Endothelial cell of umbilical vein (primary cell): Measurements from ENCODE around the gene CAMSAP1. TPM values are rescaled to one million over a fixed set of nuclear protein-coding genes. Genes with fewer than 3 reads are reported as not detected.

Experiments
- BruUV-seq: library from RNA; stranded (reverse); fragments of 400-500 nt; replicated peaks from 2 replicates; lab custom pipeline; 2021; lab: Mats Ljungman, UMichigan
- CTCF ChIA-PET: fragments of 300-600, 350-600 bp; sonication (Branson Sonifier 250); formaldehyde crosslinking; loops from one replicate; lab custom pipeline; 2021; ENCODE audit warnings: antibody characterized with exemption, inconsistent platforms; lab: Charles Lee
- POLR2A ChIA-PET: fragments of 300-600, 350-600 bp; sonication (Branson Sonifier 250); formaldehyde crosslinking; loops from one replicate; lab custom pipeline; 2021; ENCODE audit warnings: antibody characterized with exemption, inconsistent platforms; lab: Charles Lee
- DNase-seq: peaks from one replicate; pipeline ENCODE4 v3.0.0-alpha.2; 2011; ENCODE audit warnings: low read depth, low spot score
- FAIRE-seq: peaks from 2 replicates; lab custom pipeline; 2011; peaks lifted over from hg19 to GRCh38; lab: Jason Lieb, UNC
- H2AFZ ChIP-seq: 2 replicates; pipeline ENCODE4 v1.6.0; 2012; ENCODE audit warnings: low read depth, low read length, control low read depth, inconsistent platforms
- H3K27ac ChIP-seq: 2 replicates; pipeline ENCODE4 v1.5.1; 2011; ENCODE audit warnings: low read depth, mild to moderate bottlenecking, control low read depth, low read length, moderate library complexity; ENCODE audit not compliant: insufficient read depth
- H3K27me3 ChIP-seq, 2 experiments: 2 replicates each; pipeline versions ENCODE4 v1.6.0 to v1.6.1; 2011; ENCODE audit warnings: low read length in 2 of 2, mixed read lengths in 1 of 2; ENCODE audit not compliant: control insufficient read depth in 2 of 2, insufficient read depth in 2 of 2
- H3K36me3 ChIP-seq, 2 experiments: 2 replicates in 1 of 2; 3 replicates in 1 of 2; pipeline ENCODE4 v1.5.1; 2011; ENCODE audit warnings: low read length in 2 of 2, mild to moderate bottlenecking in 1 of 2, moderate library complexity in 1 of 2; ENCODE audit not compliant: control insufficient read depth in 2 of 2, insufficient read depth in 2 of 2; ENCODE audit errors: extremely low read depth in 1 of 2
- H3K4me1 ChIP-seq: 3 replicates; pipeline ENCODE4 v1.5.1; 2011; ENCODE audit warnings: mild to moderate bottlenecking, low read length; ENCODE audit not compliant: control insufficient read depth, insufficient read depth; ENCODE audit errors: extremely low read depth
- H3K4me2 ChIP-seq: 2 replicates; pipeline ENCODE4 v1.6.1; 2011; ENCODE audit warnings: low read length, control low read depth, mixed read lengths; ENCODE audit not compliant: insufficient read depth
- H3K4me3 ChIP-seq, 3 experiments: fragments of 200-600 bp in 1 of 3; sonication (generic), shearing (Covaris generic) in 1 of 3; replicated peaks in 1 of 3; 2 replicates each; pipeline ENCODE4 v1.5.1; 2011 to 2016; ENCODE audit warnings: control low read depth in 3 of 3, low read length in 3 of 3, mild to moderate bottlenecking in 2 of 3, inconsistent platforms in 1 of 3, low read depth in 1 of 3, moderate library complexity in 1 of 3; ENCODE audit not compliant: insufficient read depth in 1 of 3
- H3K79me2 ChIP-seq: 2 replicates; pipeline ENCODE4 v1.6.0; 2012; ENCODE audit warnings: low read length, inconsistent platforms; ENCODE audit not compliant: control insufficient read depth, insufficient read depth
- H3K9ac ChIP-seq: replicated peaks from 2 replicates; pipeline ENCODE3; 2011; ENCODE audit warnings: low read length, control low read depth; ENCODE audit not compliant: insufficient read depth; ENCODE audit errors: extremely low read depth
- H3K9me1 ChIP-seq: replicated peaks from 3 replicates; pipeline ENCODE4 v1.6.0; 2011; ENCODE audit warnings: mild to moderate bottlenecking, low read length; ENCODE audit not compliant: control insufficient read depth, insufficient read depth; ENCODE audit errors: extremely low read depth
- H3K9me3 ChIP-seq: replicated peaks from 2 replicates; pipeline ENCODE4 v1.5.1; 2012; ENCODE audit warnings: low read length, inconsistent platforms; ENCODE audit not compliant: control insufficient read depth, insufficient read depth
- H4K20me1 ChIP-seq: replicated peaks from 2 replicates; pipeline ENCODE3; 2011; ENCODE audit warnings: mild to moderate bottlenecking, low read length; ENCODE audit not compliant: control insufficient read depth, insufficient read depth; ENCODE audit errors: extremely low read depth
- EZH2 ChIP-seq: IDR thresholded peaks from 2 replicates; pipeline ENCODE4 v1.6.1; 2012; ENCODE audit warnings: borderline replicate concordance, low read depth, mild to moderate bottlenecking, moderate library complexity, low read length, inconsistent platforms; ENCODE audit not compliant: severe bottlenecking
- FOS ChIP-seq: IDR thresholded peaks from 2 replicates; pipeline ENCODE4 v1.6.1; 2011; ENCODE audit warnings: mild to moderate bottlenecking, low read length, moderate library complexity, borderline replicate concordance; ENCODE audit not compliant: insufficient read depth
- GATA2 ChIP-seq: IDR thresholded peaks from 2 replicates; pipeline ENCODE4 v1.7.0; 2011; ENCODE audit warnings: low read depth, mild to moderate bottlenecking, moderate library complexity, mixed read lengths, low read length; ENCODE audit not compliant: insufficient read length, insufficient read depth
- JUN ChIP-seq: IDR thresholded peaks from 2 replicates; pipeline ENCODE4 v1.6.1; 2011; ENCODE audit warnings: borderline replicate concordance, low read depth; ENCODE audit not compliant: insufficient read length, insufficient read depth
- MYC ChIP-seq: IDR thresholded peaks from one replicate; pipeline ENCODE4 v1.6.1; 2011; ENCODE audit warnings: mild to moderate bottlenecking, low read depth, low read length
- POLR2A ChIP-seq: IDR thresholded peaks from 2 replicates; pipeline ENCODE4 v1.6.1; 2012; ENCODE audit warnings: low read depth, mild to moderate bottlenecking, control low read depth, low read length
- POLR2AphosphoS5 ChIP-seq: IDR thresholded peaks from 2 replicates; pipeline ENCODE4 v1.6.1; 2012; ENCODE audit warnings: low read depth, mild to moderate bottlenecking, control low read depth, low read length, moderate library complexity; ENCODE audit not compliant: insufficient read depth
- dilution Hi-C: fragments of 300-500 bp; cut with MboI; formaldehyde crosslinking; loops from one replicate; pipeline ENCODE4 v1.15.0; 2019; ENCODE audit warnings: low sequenced_read_pairs; ENCODE audit not compliant: extremely low pct_ligation_motif_present
- intact Hi-C: fragments of 100-400 bp; cut with micrococcal nuclease; formaldehyde crosslinking; loops from one replicate; pipeline ENCODE4 v1.10.0; 2022
- polyA plus RNA-seq, 4 experiments: library from polyadenylated mRNA; depleted of rRNA in 3 of 4; stranded (reverse) in 3 of 4; unstranded in 1 of 4; fragments of >200 nt; gene quantifications; 2 replicates each; pipeline versions ENCODE4 v1.2.1 to v1.2.3, GENCODE V29; 2011 to 2012; ENCODE audit warnings: missing spikeins in 1 of 4
- total RNA-seq: library from RNA; stranded (reverse); gene quantifications from 2 replicates; pipeline ENCODE4 v1.2.3, GENCODE V29; 2021
- TF ChIP-seq, protein P1 (sequence below): IDR thresholded peaks from 2 replicates; pipeline ENCODE4 v1.6.1; 2011; ENCODE audit not compliant: insufficient read depth, insufficient read length
- TF ChIP-seq, protein P2 (sequence below), 2 donors: IDR thresholded peaks; 1 replicate in 1 of 2; 2 replicates in 1 of 2; pipeline ENCODE4 v1.5.1; 2011; ENCODE audit warnings: low read length in 2 of 2, mild to moderate bottlenecking in 2 of 2, moderate library complexity in 2 of 2, control low read depth in 1 of 2, inconsistent platforms in 1 of 2, low read depth in 1 of 2; ENCODE audit not compliant: insufficient read depth in 1 of 2; ENCODE audit errors: extremely low read depth in 1 of 2

CAMSAP1 gene
- total and polyA plus RNA-seq, 2 donors (not counting 3 experiments of a cell fraction or from before 2014, with no cell fraction given): 8.1 to 25.5 TPM

DNA sequence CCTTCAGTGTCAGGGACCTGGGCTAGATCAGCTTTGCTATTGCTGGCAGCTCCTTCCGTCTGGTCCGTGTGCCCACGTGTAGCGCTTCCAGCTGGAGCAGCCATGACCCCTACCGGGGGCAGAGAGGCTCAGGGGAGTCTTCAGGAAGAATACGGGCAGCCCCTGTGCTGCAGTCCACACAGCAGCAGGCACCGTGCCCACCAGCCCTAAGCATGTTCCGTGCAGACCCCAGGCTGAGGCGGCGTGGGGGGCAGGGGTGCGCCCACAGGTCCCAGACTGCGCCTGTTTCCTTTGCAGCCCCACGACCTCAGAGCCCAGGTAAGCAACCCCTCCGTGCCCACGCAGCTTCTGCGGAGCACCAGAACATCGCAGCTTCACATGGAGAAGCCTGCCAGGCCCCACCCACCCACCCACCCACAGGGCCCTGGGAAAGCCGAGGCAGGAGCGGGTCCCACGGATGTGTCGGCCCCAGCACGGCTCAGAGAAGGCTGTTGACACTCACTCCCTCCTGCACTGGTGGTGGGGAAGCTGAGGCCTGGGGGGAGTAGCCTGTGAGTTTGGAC lies 122.3 kb downstream of the CAMSAP1 start:
- Histone ChIP-seq H3K9me3 (no peaks in the 10 kb centered on the region), H3K4me3 (no peak overlapping the region), H3K27ac (no peak overlapping the region), H3K27me3 (no peaks in the 10 kb centered on the region), H3K4me2 (no peak overlapping the region), H3K79me2 (no peaks in the 10 kb centered on the region), H3K4me1 (no peaks in the 10 kb centered on the region), H3K9me1 (no peaks in the 10 kb centered on the region), H3K9ac (no peak overlapping the region), H2AFZ (no peak overlapping the region), H3K36me3 (no peaks in the 10 kb centered on the region), H4K20me1 (no peaks in the 10 kb centered on the region)
- CTCF ChIA-PET: no interaction called here
- TF ChIP-seq JUN (no peak), POLR2A (no peak), GATA2 (no peak), FOS (no peak), EZH2 (no peak), POLR2AphosphoS5 (no peak), MYC (no peak)
- TF ChIP-seq, protein P1, sequence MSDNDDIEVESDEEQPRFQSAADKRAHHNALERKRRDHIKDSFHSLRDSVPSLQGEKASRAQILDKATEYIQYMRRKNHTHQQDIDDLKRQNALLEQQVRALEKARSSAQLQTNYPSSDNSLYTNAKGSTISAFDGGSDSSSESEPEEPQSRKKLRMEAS: no peak
- TF ChIP-seq, protein P2, sequence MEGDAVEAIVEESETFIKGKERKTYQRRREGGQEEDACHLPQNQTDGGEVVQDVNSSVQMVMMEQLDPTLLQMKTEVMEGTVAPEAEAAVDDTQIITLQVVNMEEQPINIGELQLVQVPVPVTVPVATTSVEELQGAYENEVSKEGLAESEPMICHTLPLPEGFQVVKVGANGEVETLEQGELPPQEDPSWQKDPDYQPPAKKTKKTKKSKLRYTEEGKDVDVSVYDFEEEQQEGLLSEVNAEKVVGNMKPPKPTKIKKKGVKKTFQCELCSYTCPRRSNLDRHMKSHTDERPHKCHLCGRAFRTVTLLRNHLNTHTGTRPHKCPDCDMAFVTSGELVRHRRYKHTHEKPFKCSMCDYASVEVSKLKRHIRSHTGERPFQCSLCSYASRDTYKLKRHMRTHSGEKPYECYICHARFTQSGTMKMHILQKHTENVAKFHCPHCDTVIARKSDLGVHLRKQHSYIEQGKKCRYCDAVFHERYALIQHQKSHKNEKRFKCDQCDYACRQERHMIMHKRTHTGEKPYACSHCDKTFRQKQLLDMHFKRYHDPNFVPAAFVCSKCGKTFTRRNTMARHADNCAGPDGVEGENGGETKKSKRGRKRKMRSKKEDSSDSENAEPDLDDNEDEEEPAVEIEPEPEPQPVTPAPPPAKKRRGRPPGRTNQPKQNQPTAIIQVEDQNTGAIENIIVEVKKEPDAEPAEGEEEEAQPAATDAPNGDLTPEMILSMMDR (IDR thresholded peaks at IDR 0.05; ENCODE audit: extremely low read depth in 1 of 2, insufficient read depth in 1 of 2, low read depth in 1 of 2, low read length in 2 of 2): no peak
- dilution Hi-C loops: no loop called here
- FAIRE-seq (no peak), DNase-seq (no peak)
- POLR2A ChIA-PET: no interaction called here
- intact Hi-C loops: no loop called here
- BruUV-seq: no TSS peak
